ENCODE data around the gene SELENOS.

- TF ChIP-seq POLR2AphosphoS5 (IDR thresholded peaks at IDR 0.05) (peak; percentile 95), EZH2 (IDR thresholded peaks at IDR 0.05; ENCODE audit: borderline replicate concordance, insufficient read depth, low read length, poor library complexity, severe bottlenecking) (no peak), CTCF (IDR thresholded peaks at IDR 0.05; ENCODE audit: poor library complexity, severe bottlenecking) (no peak), MXI1 (conservative IDR thresholded peaks at IDR 0.05; ENCODE audit: poor library complexity, severe bottlenecking) (peak; percentile 95), SMC3 (conservative IDR thresholded peaks at IDR 0.05; ENCODE audit: poor library complexity) (no peak), TAF1 (IDR thresholded peaks at IDR 0.05; ENCODE audit: low read depth) (peak; percentile 68), EP300 (conservative IDR thresholded peaks at IDR 0.05; ENCODE audit: poor library complexity, severe bottlenecking) (peak; percentile 56)
These were observed 17.7 kb upstream of the SELENOS start, which contains the start of gene SNRPA1 for GRCh38 chr15:101294731-101295606.
